NT2/D1 (cell line): ENCODE results near the gene KRT82.
A peak's percentile ranks its signal among the peaks of the same experiment; 100 is the strongest.

Experiments used
- DNase-seq: peaks from one replicate; pipeline ENCODE4 v3.0.0-alpha.2; 2011; ENCODE audit warnings: low read depth, low spot score
- H3K27me3 ChIP-seq: 2 replicates; pipeline ENCODE4 v1.6.0; 2011; ENCODE audit warnings: mild to moderate bottlenecking; ENCODE audit not compliant: insufficient read length, insufficient read depth
- H3K36me3 ChIP-seq: 2 replicates; pipeline ENCODE4 v1.6.1; 2011; ENCODE audit warnings: mild to moderate bottlenecking, low read length, mixed read lengths; ENCODE audit not compliant: insufficient read depth, insufficient read length
- H3K4me1 ChIP-seq: 2 replicates; pipeline ENCODE4 v1.5.1; 2011; ENCODE audit not compliant: insufficient read depth, insufficient read length
- H3K4me3 ChIP-seq: 2 replicates; pipeline ENCODE4 v1.5.1; 2011; ENCODE audit warnings: low read depth; ENCODE audit not compliant: insufficient read length
- H3K9ac ChIP-seq: 2 replicates; pipeline ENCODE4 v1.6.0; 2011; ENCODE audit warnings: low read depth; ENCODE audit not compliant: insufficient read length
- H3K9me3 ChIP-seq: 2 replicates; pipeline ENCODE4 v1.5.1; 2011; ENCODE audit warnings: mild to moderate bottlenecking, low read length; ENCODE audit not compliant: insufficient read depth
- SUZ12 ChIP-seq: IDR thresholded peaks from 2 replicates; pipeline ENCODE4 v1.6.1; 2011; ENCODE audit not compliant: insufficient read length, insufficient read depth; ENCODE audit errors: extremely low read depth
- YY1 ChIP-seq: IDR thresholded peaks from 2 replicates; pipeline ENCODE4 v1.6.1; 2011; ENCODE audit not compliant: insufficient read length, insufficient read depth
- ZNF274 ChIP-seq: IDR thresholded peaks from 2 replicates; pipeline ENCODE4 v1.6.1; 2011; ENCODE audit warnings: mild to moderate bottlenecking, low read depth, low read length

Gene KRT82

GRCh38 chr12:52404951-52405350, 1.2 kb downstream of the KRT82 start:
- Histone ChIP-seq H3K4me1 (no peaks in the 10 kb centered on the region), H3K36me3 (no peaks in the 10 kb centered on the region), H3K4me3 (no peak overlapping the region), H3K9ac (no peak overlapping the region), H3K9me3 (peaks cover 11% of the 10 kb centered on the region; the same call in 1 of the 2 replicates), H3K27me3 (peaks cover 5% of the 10 kb centered on the region)
- TF ChIP-seq SUZ12: no peak
- no peak for TF ChIP-seq YY1
- TF ChIP-seq ZNF274: no peak
- no peak for DNase-seq

- peaks cover 2% of the 10 kb centered on the region for H3K27me3 ChIP-seq
- H3K9ac ChIP-seq: no peak overlapping the region
- DNase-seq: no peak
- no peak overlapping the region for H3K4me3 ChIP-seq
- H3K36me3 ChIP-seq: no peaks in the 10 kb centered on the region
- peaks cover 11% of the 10 kb centered on the region; the same call in 1 of the 2 replicates for H3K9me3 ChIP-seq
- no peaks in the 10 kb centered on the region for H3K4me1 ChIP-seq
- TF ChIP-seq YY1 (no peak), SUZ12 (no peak), ZNF274 (no peak)
Measured at GRCh38 chr12:52403561-52403960, 2.6 kb downstream of the KRT82 start.

GRCh38 chr12:52402873-52403540, 3.1 kb downstream of the KRT82 start:
- Histone ChIP-seq H3K27me3 (no peaks in the 10 kb centered on the region), H3K9me3 (peaks cover 6% of the 10 kb centered on the region; the same call in 1 of the 2 replicates), H3K36me3 (no peaks in the 10 kb centered on the region), H3K4me1 (no peaks in the 10 kb centered on the region), H3K4me3 (no peak overlapping the region), H3K9ac (no peak overlapping the region)
- TF ChIP-seq SUZ12 (no peak), ZNF274 (no peak), YY1 (no peak)
- peak; percentile 30 for DNase-seq

- Histone ChIP-seq H3K9ac (no peak overlapping the region), H3K9me3 (no peaks in the 10 kb centered on the region), H3K36me3 (no peaks in the 10 kb centered on the region), H3K27me3 (no peaks in the 10 kb centered on the region), H3K4me1 (no peaks in the 10 kb centered on the region), H3K4me3 (no peak overlapping the region)
- DNase-seq: no peak
- TF ChIP-seq SUZ12 (no peak), YY1 (no peak), ZNF274 (no peak)
Measured at GRCh38 chr12:52402377-52402776, 3.8 kb downstream of the KRT82 start.

GRCh38 chr12:52401926-52402325, 4.2 kb downstream of the KRT82 start:
- H3K9me3 ChIP-seq: no peaks in the 10 kb centered on the region
- no peaks in the 10 kb centered on the region for H3K4me1 ChIP-seq
- TF ChIP-seq YY1: no peak
- no peak for TF ChIP-seq ZNF274
- TF ChIP-seq SUZ12: no peak
- no peak overlapping the region for H3K9ac ChIP-seq
- no peaks in the 10 kb centered on the region for H3K27me3 ChIP-seq
- no peak for DNase-seq
- H3K4me3 ChIP-seq: no peak overlapping the region
- H3K36me3 ChIP-seq: no peaks in the 10 kb centered on the region

GRCh38 chr12:52401526-52401925, 4.6 kb downstream of the KRT82 start:
- TF ChIP-seq SUZ12 (no peak), YY1 (no peak), ZNF274 (no peak)
- H3K9me3 ChIP-seq: no peaks in the 10 kb centered on the region
- DNase-seq: no peak
- no peaks in the 10 kb centered on the region for H3K4me1 ChIP-seq
- H3K4me3 ChIP-seq: no peak overlapping the region
- no peak overlapping the region for H3K9ac ChIP-seq
- H3K27me3 ChIP-seq: no peaks in the 10 kb centered on the region
- H3K36me3 ChIP-seq: no peaks in the 10 kb centered on the region

GRCh38 chr12:52400906-52401305, 5.2 kb downstream of the KRT82 start:
- no peaks in the 10 kb centered on the region for H3K9me3 ChIP-seq
- TF ChIP-seq YY1: no peak
- no peak for TF ChIP-seq ZNF274
- no peak for TF ChIP-seq SUZ12
- no peaks in the 10 kb centered on the region for H3K27me3 ChIP-seq
- no peak overlapping the region for H3K4me3 ChIP-seq
- no peak for DNase-seq
- no peaks in the 10 kb centered on the region for H3K36me3 ChIP-seq
- no peak overlapping the region for H3K9ac ChIP-seq
- H3K4me1 ChIP-seq: peaks cover 2% of the 10 kb centered on the region
